Activated effector memory CD4-positive, alpha-beta T cell treated with Interleukin-2 at 50 U/mL for 16 hours (primary cell): ENCODE results near the gene LUZP1.
A peak's percentile ranks its signal among the peaks of the same experiment; 100 is the strongest.

Experiments
- DNase-seq: peaks from one replicate; pipeline ENCODE4 v3.0.0-alpha.2; 2020

The LUZP1 gene

GRCh38 chr1:23150742-23151141, 17.9 kb downstream of the LUZP1 start:
- DNase-seq = no peak

- no peak for DNase-seq
Observed at GRCh38 chr1:23150125-23150524, 18.5 kb downstream of the LUZP1 start.

- DNase-seq = no peak
Observed at GRCh38 chr1:23149114-23149513, 19.5 kb downstream of the LUZP1 start.

- no peak for DNase-seq
Observed at GRCh38 chr1:23148084-23148483, 20.6 kb downstream of the LUZP1 start.

GRCh38 chr1:23140940-23141596, 27.6 kb downstream of the LUZP1 start:
- DNase-seq = no peak

GRCh38 chr1:23135268-23135667, 33.4 kb downstream of the LUZP1 start:
- no peak for DNase-seq

GRCh38 chr1:23134055-23134454, 34.6 kb downstream of the LUZP1 start:
- DNase-seq = no peak

GRCh38 chr1:23133587-23133986, 35.1 kb downstream of the LUZP1 start:
- DNase-seq = no peak

GRCh38 chr1:23132033-23132432, 36.6 kb downstream of the LUZP1 start:
- DNase-seq = no peak

GRCh38 chr1:23129846-23130245, 38.8 kb downstream of the LUZP1 start:
- no peak for DNase-seq

- no peak for DNase-seq
Observed at GRCh38 chr1:23126801-23127200, 41.9 kb downstream of the LUZP1 start.

GRCh38 chr1:23126200-23126599, 42.5 kb downstream of the LUZP1 start:
- DNase-seq = no peak

- no peak for DNase-seq
Observed at GRCh38 chr1:23125489-23125888, 43.2 kb downstream of the LUZP1 start.

GRCh38 chr1:23124259-23125026, 44.2 kb downstream of the LUZP1 start:
- no peak for DNase-seq

GRCh38 chr1:23123528-23123927, 45.1 kb downstream of the LUZP1 start:
- no peak for DNase-seq

GRCh38 chr1:23122796-23123195, 45.9 kb downstream of the LUZP1 start:
- DNase-seq = no peak

GRCh38 chr1:23122023-23122748, 46.5 kb downstream of the LUZP1 start:
- DNase-seq = no peak

GRCh38 chr1:23120383-23120782, 48.3 kb downstream of the LUZP1 start:
- DNase-seq = no peak

GRCh38 chr1:23118957-23119792, 49.5 kb downstream of the LUZP1 start:
- peak; percentile 27 for DNase-seq

- no peak for DNase-seq
Observed at GRCh38 chr1:23118407-23118806, 50.2 kb downstream of the LUZP1 start.

- DNase-seq = no peak
Observed at GRCh38 chr1:23116921-23117699, 51.5 kb downstream of the LUZP1 start.

- DNase-seq = no peak
Observed at GRCh38 chr1:23116216-23116836, 52.3 kb downstream of the LUZP1 start.
